Breast epithelium (tissue), 3 donors: ENCODE measurements around the gene TTBK2.

Experiments used
- POLR2AphosphoS5 ChIP-seq, 3 donors: sonication (generic); formaldehyde crosslinking; IDR thresholded peaks; one replicate each; pipeline ENCODE4 v1.6.1; 2017; ENCODE audit warnings: antibody characterized with exemption in 3 of 3
- TF ChIP-seq, protein P1 (sequence below), 3 donors: fragments of 450-650 bp; IDR thresholded peaks; one replicate each; pipeline ENCODE4 v1.5.1; 2016 to 2017; ENCODE audit warnings: antibody characterized with exemption in 3 of 3, mild to moderate bottlenecking in 3 of 3, moderate library complexity in 3 of 3

DNA sequence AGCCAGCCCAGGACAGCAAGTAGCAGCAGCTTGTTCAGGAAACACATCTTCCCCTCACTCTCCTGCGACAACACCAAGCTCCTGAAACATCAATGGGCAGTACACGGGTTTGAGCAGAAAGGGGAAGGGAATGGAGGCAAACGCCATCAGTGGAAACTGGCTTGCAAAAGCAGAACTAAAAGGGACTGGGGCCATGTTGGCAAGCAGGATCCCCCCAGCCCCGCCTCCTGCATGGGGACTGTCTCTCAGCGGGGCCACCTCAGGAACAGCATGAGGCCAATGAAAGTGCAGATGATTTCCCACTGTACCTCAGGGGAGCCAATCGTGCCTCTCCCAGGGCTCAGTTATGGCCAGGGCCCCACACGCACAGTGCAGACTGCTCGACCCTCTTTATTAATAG is 190.4 kb downstream of the TTBK2 start:
- TF ChIP-seq, protein P1, sequence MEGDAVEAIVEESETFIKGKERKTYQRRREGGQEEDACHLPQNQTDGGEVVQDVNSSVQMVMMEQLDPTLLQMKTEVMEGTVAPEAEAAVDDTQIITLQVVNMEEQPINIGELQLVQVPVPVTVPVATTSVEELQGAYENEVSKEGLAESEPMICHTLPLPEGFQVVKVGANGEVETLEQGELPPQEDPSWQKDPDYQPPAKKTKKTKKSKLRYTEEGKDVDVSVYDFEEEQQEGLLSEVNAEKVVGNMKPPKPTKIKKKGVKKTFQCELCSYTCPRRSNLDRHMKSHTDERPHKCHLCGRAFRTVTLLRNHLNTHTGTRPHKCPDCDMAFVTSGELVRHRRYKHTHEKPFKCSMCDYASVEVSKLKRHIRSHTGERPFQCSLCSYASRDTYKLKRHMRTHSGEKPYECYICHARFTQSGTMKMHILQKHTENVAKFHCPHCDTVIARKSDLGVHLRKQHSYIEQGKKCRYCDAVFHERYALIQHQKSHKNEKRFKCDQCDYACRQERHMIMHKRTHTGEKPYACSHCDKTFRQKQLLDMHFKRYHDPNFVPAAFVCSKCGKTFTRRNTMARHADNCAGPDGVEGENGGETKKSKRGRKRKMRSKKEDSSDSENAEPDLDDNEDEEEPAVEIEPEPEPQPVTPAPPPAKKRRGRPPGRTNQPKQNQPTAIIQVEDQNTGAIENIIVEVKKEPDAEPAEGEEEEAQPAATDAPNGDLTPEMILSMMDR (IDR thresholded peaks at IDR 0.05) = no peak
- no peak for TF ChIP-seq POLR2AphosphoS5 (IDR thresholded peaks at IDR 0.05)
